Measurements from ENCODE around the gene OGFOD2. TPM values are rescaled to one million over a fixed set of nuclear protein-coding genes. Genes with fewer than 3 reads are reported as not detected.

Gene OGFOD2
- total and polyA plus RNA-seq, 2 of the 13 experiments (the other 11 are each of a cell fraction or from before 2014, with no cell fraction given), result 13.2 to 14.6 TPM

- no peak for TF ChIP-seq RFX3 (CRISPR knock-in tag; IDR thresholded peaks at IDR 0.05)
- TF ChIP-seq SRY (CRISPR knock-in tag; IDR thresholded peaks at IDR 0.05), result peak; percentile 69; the same call in 1 of the 2 replicates
- TF ChIP-seq SNAPC2 (CRISPR knock-in tag; IDR thresholded peaks at IDR 0.05), result 0 out of 2 replicates have a peak, but pooled peaks have one; percentile 49
- no peak; the same call in 1 of the 2 replicates for TF ChIP-seq MYNN (CRISPR knock-in tag; IDR thresholded peaks at IDR 0.05; ENCODE audit: low read depth)
- TF ChIP-seq ARNTL (CRISPR knock-in tag; IDR thresholded peaks at IDR 0.05), result 0 out of 2 replicates have a peak, but pooled peaks have one; percentile 16
- TF ChIP-seq FOSL2 (CRISPR knock-in tag; IDR thresholded peaks at IDR 0.05), result 0 out of 2 replicates have a peak, but pooled peaks have one; percentile 32
- TF ChIP-seq ZNF776 (CRISPR knock-in tag; IDR thresholded peaks at IDR 0.05), result peak; percentile 88
- no peak; the same call in 1 of the 2 replicates for TF ChIP-seq ZSCAN12 (CRISPR knock-in tag; IDR thresholded peaks at IDR 0.05)
- TF ChIP-seq ZNF441 (CRISPR knock-in tag; IDR thresholded peaks at IDR 0.05; ENCODE audit: borderline replicate concordance), result no peak
- no peak for TF ChIP-seq MAFK (conservative IDR thresholded peaks at IDR 0.05 in 1 of 2, IDR thresholded peaks at IDR 0.05 in 1 of 2; ENCODE audit: low read length in 2 of 2)
- TF ChIP-seq ZNF891 (CRISPR knock-in tag; IDR thresholded peaks at IDR 0.05), result peak; percentile 87; the same call in 1 of the 2 replicates
- TF ChIP-seq, protein P1, sequence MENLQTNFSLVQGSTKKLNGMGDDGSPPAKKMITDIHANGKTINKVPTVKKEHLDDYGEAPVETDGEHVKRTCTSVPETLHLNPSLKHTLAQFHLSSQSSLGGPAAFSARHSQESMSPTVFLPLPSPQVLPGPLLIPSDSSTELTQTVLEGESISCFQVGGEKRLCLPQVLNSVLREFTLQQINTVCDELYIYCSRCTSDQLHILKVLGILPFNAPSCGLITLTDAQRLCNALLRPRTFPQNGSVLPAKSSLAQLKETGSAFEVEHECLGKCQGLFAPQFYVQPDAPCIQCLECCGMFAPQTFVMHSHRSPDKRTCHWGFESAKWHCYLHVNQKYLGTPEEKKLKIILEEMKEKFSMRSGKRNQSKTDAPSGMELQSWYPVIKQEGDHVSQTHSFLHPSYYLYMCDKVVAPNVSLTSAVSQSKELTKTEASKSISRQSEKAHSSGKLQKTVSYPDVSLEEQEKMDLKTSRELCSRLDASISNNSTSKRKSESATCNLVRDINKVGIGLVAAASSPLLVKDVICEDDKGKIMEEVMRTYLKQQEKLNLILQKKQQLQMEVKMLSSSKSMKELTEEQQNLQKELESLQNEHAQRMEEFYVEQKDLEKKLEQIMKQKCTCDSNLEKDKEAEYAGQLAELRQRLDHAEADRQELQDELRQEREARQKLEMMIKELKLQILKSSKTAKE (CRISPR knock-in tag; IDR thresholded peaks at IDR 0.05; ENCODE audit: borderline replicate concordance), result 0 out of 2 replicates have a peak, but pooled peaks have one; percentile 11
- peak; percentile 57; the same call in 1 of the 2 replicates for TF ChIP-seq ZNF598 (CRISPR knock-in tag; IDR thresholded peaks at IDR 0.05; ENCODE audit: borderline replicate concordance)
- peak; percentile 75 for TF ChIP-seq KLF12 (CRISPR knock-in tag; IDR thresholded peaks at IDR 0.05; ENCODE audit: borderline replicate concordance)
- TF ChIP-seq, protein P2, sequence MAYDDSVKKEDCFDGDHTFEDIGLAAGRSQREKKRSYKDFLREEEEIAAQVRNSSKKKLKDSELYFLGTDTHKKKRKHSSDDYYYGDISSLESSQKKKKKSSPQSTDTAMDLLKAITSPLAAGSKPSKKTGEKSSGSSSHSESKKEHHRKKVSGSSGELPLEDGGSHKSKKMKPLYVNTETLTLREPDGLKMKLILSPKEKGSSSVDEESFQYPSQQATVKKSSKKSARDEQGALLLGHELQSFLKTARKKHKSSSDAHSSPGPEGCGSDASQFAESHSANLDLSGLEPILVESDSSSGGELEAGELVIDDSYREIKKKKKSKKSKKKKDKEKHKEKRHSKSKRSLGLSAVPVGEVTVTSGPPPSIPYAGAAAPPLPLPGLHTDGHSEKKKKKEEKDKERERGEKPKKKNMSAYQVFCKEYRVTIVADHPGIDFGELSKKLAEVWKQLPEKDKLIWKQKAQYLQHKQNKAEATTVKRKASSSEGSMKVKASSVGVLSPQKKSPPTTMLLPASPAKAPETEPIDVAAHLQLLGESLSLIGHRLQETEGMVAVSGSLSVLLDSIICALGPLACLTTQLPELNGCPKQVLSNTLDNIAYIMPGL (CRISPR knock-in tag; IDR thresholded peaks at IDR 0.05; ENCODE audit: borderline replicate concordance in 1 of 2, low read depth in 1 of 2), result peak in 1 of 2 experiments; percentile 58; a peak in 3 of 4 replicates
- no peak for TF ChIP-seq ZNF670 (CRISPR knock-in tag; IDR thresholded peaks at IDR 0.05; ENCODE audit: borderline replicate concordance)
- no peak for TF ChIP-seq FOXA3 (CRISPR knock-in tag; IDR thresholded peaks at IDR 0.05)
- TF ChIP-seq ZNF749 (CRISPR knock-in tag; IDR thresholded peaks at IDR 0.05; ENCODE audit: borderline replicate concordance), result no peak
- TF ChIP-seq, protein P3, sequence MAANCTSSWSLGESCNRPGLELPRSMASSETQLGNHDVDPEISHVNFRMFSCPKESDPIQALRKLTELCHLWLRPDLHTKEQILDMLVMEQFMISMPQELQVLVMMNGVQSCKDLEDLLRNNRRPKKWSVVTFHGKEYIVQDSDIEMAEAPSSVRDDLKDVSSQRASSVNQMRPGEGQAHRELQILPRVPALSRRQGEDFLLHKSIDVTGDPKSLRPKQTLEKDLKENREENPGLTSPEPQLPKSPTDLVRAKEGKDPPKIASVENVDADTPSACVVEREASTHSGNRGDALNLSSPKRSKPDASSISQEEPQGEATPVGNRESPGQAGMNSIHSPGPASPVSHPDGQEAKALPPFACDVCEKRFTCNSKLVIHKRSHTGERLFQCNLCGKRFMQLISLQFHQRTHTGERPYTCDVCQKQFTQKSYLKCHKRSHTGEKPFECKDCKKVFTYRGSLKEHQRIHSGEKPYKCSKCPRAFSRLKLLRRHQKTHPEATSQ (CRISPR knock-in tag; IDR thresholded peaks at IDR 0.05; ENCODE audit: borderline replicate concordance), result peak; percentile 75; the same call in 1 of the 2 replicates
- TF ChIP-seq POLR2A (IDR thresholded peaks at IDR 0.05; ENCODE audit: insufficient read depth in 1 of 2, low read depth in 2 of 2, low read length in 2 of 2), result peak in 1 of 2 experiments; percentile 25; a peak in 1 of 4 replicates
- TF ChIP-seq, protein P4, sequence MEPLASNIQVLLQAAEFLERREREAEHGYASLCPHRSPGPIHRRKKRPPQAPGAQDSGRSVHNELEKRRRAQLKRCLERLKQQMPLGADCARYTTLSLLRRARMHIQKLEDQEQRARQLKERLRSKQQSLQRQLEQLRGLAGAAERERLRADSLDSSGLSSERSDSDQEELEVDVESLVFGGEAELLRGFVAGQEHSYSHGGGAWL (CRISPR knock-in tag; IDR thresholded peaks at IDR 0.05), result 0 out of 2 replicates have a peak, but pooled peaks have one; percentile 50
- no peak for TF ChIP-seq SIX1 (CRISPR knock-in tag; IDR thresholded peaks at IDR 0.05; ENCODE audit: borderline replicate concordance)
- TF ChIP-seq ZNF883 (CRISPR knock-in tag; IDR thresholded peaks at IDR 0.05; ENCODE audit: not compliant biosample characterization), result peak; percentile 76
Observed at GRCh38 chr12:122980183-122981035, 5.4 kb downstream of the OGFOD2 start, which contains the start of gene ARL6IP4 (continued).

All from HepG2 (cell line).